Astrocyte (in vitro differentiated cells and primary cell): ENCODE results near the gene FAM222B. TPM values are rescaled to one million over a fixed set of nuclear protein-coding genes. Genes with fewer than 3 reads are reported as not detected.
A peak's percentile ranks its signal among the peaks of the same experiment; 100 is the strongest.

Source experiments
- DNase-seq: peaks from one replicate; pipeline ENCODE4 v3.0.0-alpha.2; 2010; ENCODE audit warnings: low read depth
- FAIRE-seq: peaks from 2 replicates; lab custom pipeline; 2011; peaks lifted over from hg19 to GRCh38; lab: Jason Lieb, UNC
- H2AFZ ChIP-seq: 2 replicates; pipeline ENCODE4 v1.6.0; 2012; ENCODE audit warnings: low read depth, low read length, inconsistent platforms
- H3K27ac ChIP-seq: 2 replicates; pipeline ENCODE4 v1.5.1; 2011; ENCODE audit warnings: low read depth, low read length, inconsistent platforms
- H3K27me3 ChIP-seq: 2 replicates; pipeline ENCODE4 v1.6.0; 2011; ENCODE audit warnings: low read length, inconsistent platforms; ENCODE audit not compliant: insufficient read depth
- H3K36me3 ChIP-seq: 2 replicates; pipeline ENCODE4 v1.5.1; 2011; ENCODE audit warnings: low read length, inconsistent platforms; ENCODE audit not compliant: insufficient read depth
- H3K4me1 ChIP-seq: 2 replicates; pipeline ENCODE4 v1.5.1; 2011; ENCODE audit warnings: low read length, inconsistent platforms; ENCODE audit not compliant: insufficient read depth
- H3K4me2 ChIP-seq: 2 replicates; pipeline ENCODE4 v1.6.0; 2012; ENCODE audit warnings: low read length, inconsistent platforms
- H3K4me3 ChIP-seq: 2 replicates; pipeline ENCODE4 v1.5.1; 2011; ENCODE audit warnings: low read depth, mild to moderate bottlenecking, low read length, inconsistent platforms; ENCODE audit not compliant: insufficient read depth
- H3K79me2 ChIP-seq: 2 replicates; pipeline ENCODE4 v1.6.0; 2012; ENCODE audit warnings: mild to moderate bottlenecking, low read length, inconsistent platforms; ENCODE audit not compliant: insufficient read depth
- H3K9ac ChIP-seq: 2 replicates; pipeline ENCODE4 v1.6.0; 2012; ENCODE audit warnings: mild to moderate bottlenecking, low read length, inconsistent platforms
- H3K9me3 ChIP-seq: 2 replicates; pipeline ENCODE4 v1.5.1; 2012; ENCODE audit warnings: low read depth, mild to moderate bottlenecking, low read length, inconsistent platforms; ENCODE audit not compliant: insufficient read depth
- H4K20me1 ChIP-seq: 2 replicates; pipeline ENCODE4 v1.6.0; 2012; ENCODE audit warnings: low read length, inconsistent platforms; ENCODE audit not compliant: insufficient read depth
- H3K27ac Mint-ChIP-seq: one replicate; pipeline ENCODE4 v1.8.0; 2021; ENCODE audit warnings: mild to moderate bottlenecking, mixed read lengths; ENCODE audit not compliant: unreplicated experiment
- H3K27me3 Mint-ChIP-seq: one replicate; pipeline ENCODE4 v1.8.0; 2021; ENCODE audit warnings: low read depth, mixed read lengths; ENCODE audit not compliant: unreplicated experiment
- H3K36me3 Mint-ChIP-seq: one replicate; pipeline ENCODE4 v1.8.0; 2021; ENCODE audit warnings: low read depth, mixed read lengths; ENCODE audit not compliant: unreplicated experiment
- H3K4me1 Mint-ChIP-seq: one replicate; pipeline ENCODE4 v1.8.0; 2021; ENCODE audit warnings: low read depth, mixed read lengths; ENCODE audit not compliant: unreplicated experiment
- H3K4me3 Mint-ChIP-seq: one replicate; pipeline ENCODE4 v1.8.0; 2021; ENCODE audit warnings: mild to moderate bottlenecking, moderate library complexity, mixed read lengths; ENCODE audit not compliant: unreplicated experiment
- H3K9me3 Mint-ChIP-seq: one replicate; pipeline ENCODE4 v1.8.0; 2021; ENCODE audit warnings: mild to moderate bottlenecking, mixed read lengths; ENCODE audit not compliant: unreplicated experiment
- CTCF ChIP-seq: IDR thresholded peaks from 2 replicates; pipeline ENCODE4 v1.5.1; 2011; ENCODE audit warnings: low read depth, mild to moderate bottlenecking, inconsistent platforms, low read length, moderate library complexity; ENCODE audit not compliant: insufficient read depth
- EZH2 ChIP-seq: IDR thresholded peaks from 2 replicates; pipeline ENCODE4 v1.6.1; 2012; ENCODE audit warnings: mild to moderate bottlenecking, low read length, inconsistent platforms; ENCODE audit not compliant: insufficient read depth
- total RNA-seq: library from RNA; stranded (reverse); gene quantifications from 2 replicates; pipeline ENCODE4 v1.2.1, GENCODE V29; 2021

The FAM222B gene
- total RNA-seq, 1 donor from 2014 or later = 53.0 TPM

- no peak overlapping the region for H3K4me3 ChIP-seq
- peaks cover 46% of the 10 kb centered on the region for H4K20me1 ChIP-seq
- H2AFZ ChIP-seq = no peak overlapping the region
- H3K36me3 ChIP-seq = peaks cover 6% of the 10 kb centered on the region
- Mint-ChIP-seq H3K36me3 (peaks cover 2% of the 10 kb centered on the region), H3K27ac (no peak overlapping the region), H3K27me3 (no peaks in the 10 kb centered on the region), H3K4me1 (peaks cover 6% of the 10 kb centered on the region), H3K9me3 (no peaks in the 10 kb centered on the region), H3K4me3 (no peak overlapping the region)
- no peaks in the 10 kb centered on the region for H3K27me3 ChIP-seq
- FAIRE-seq (no peak), DNase-seq (no peak)
- TF ChIP-seq EZH2 (no peak), CTCF (no peak)
- H3K4me1 ChIP-seq = peaks cover 3% of the 10 kb centered on the region
- H3K4me2 ChIP-seq = no peak overlapping the region
- H3K79me2 ChIP-seq = peaks cover 79% of the 10 kb centered on the region
- H3K9me3 ChIP-seq = no peaks in the 10 kb centered on the region
- H3K9ac ChIP-seq = no peak overlapping the region
- H3K27ac ChIP-seq = no peak overlapping the region
Observed at GRCh38 chr17:28834420-28834819, 8.2 kb downstream of the FAM222B start.

GRCh38 chr17:28828294-28829040, 14.1 kb downstream of the FAM222B start:
- H3K4me2 ChIP-seq = peak overlapping the region; percentile 19
- H3K27ac ChIP-seq = no peak overlapping the region
- DNase-seq (peak; percentile 67), FAIRE-seq (no peak)
- TF ChIP-seq EZH2 = no peak
- TF ChIP-seq CTCF = no peak
- no peak overlapping the region for H2AFZ ChIP-seq
- H3K4me1 Mint-ChIP-seq = peaks cover 2% of the 10 kb centered on the region
- peaks cover 53% of the 10 kb centered on the region for H4K20me1 ChIP-seq
- H3K4me3 ChIP-seq = no peak overlapping the region
- H3K36me3 ChIP-seq = peaks cover 2% of the 10 kb centered on the region
- peaks cover 4% of the 10 kb centered on the region for H3K4me1 ChIP-seq
- H3K36me3 Mint-ChIP-seq = peaks cover 3% of the 10 kb centered on the region
- no peaks in the 10 kb centered on the region for H3K27me3 Mint-ChIP-seq
- no peak overlapping the region for H3K4me3 Mint-ChIP-seq
- no peaks in the 10 kb centered on the region for H3K9me3 Mint-ChIP-seq
- H3K27ac Mint-ChIP-seq = no peak overlapping the region
- H3K27me3 ChIP-seq = no peaks in the 10 kb centered on the region
- H3K9me3 ChIP-seq = no peaks in the 10 kb centered on the region
- H3K79me2 ChIP-seq = peaks cover 58% of the 10 kb centered on the region
- no peak overlapping the region for H3K9ac ChIP-seq

- H4K20me1 ChIP-seq = peaks cover 59% of the 10 kb centered on the region
- DNase-seq (no peak), FAIRE-seq (no peak)
- Mint-ChIP-seq H3K4me3 (peak overlapping the region; percentile 15), H3K4me1 (peaks cover 5% of the 10 kb centered on the region), H3K27me3 (no peaks in the 10 kb centered on the region), H3K27ac (no peak overlapping the region), H3K9me3 (no peaks in the 10 kb centered on the region), H3K36me3 (peaks cover 3% of the 10 kb centered on the region)
- H3K79me2 ChIP-seq = peaks cover 60% of the 10 kb centered on the region
- no peaks in the 10 kb centered on the region for H3K27me3 ChIP-seq
- no peak overlapping the region for H3K4me2 ChIP-seq
- no peaks in the 10 kb centered on the region for H3K9me3 ChIP-seq
- H2AFZ ChIP-seq = no peak overlapping the region
- no peak for TF ChIP-seq EZH2
- H3K4me1 ChIP-seq = peaks cover 4% of the 10 kb centered on the region
- no peak overlapping the region for H3K9ac ChIP-seq
- H3K4me3 ChIP-seq = no peak overlapping the region
- peaks cover 2% of the 10 kb centered on the region for H3K36me3 ChIP-seq
- H3K27ac ChIP-seq = no peak overlapping the region
Observed at GRCh38 chr17:28827672-28828071, 14.9 kb downstream of the FAM222B start.
